GM12878 (cell line): Measurements from ENCODE around the gene PPM1J. TPM values are rescaled to one million over a fixed set of nuclear protein-coding genes. Genes with fewer than 3 reads are reported as not detected.

Experiments
- ATAC-seq: fragments of 200-7000 bp; cut with Tn5 transposase; 3 replicates; pipeline ENCODE4 v1.9.1; 2020; ENCODE audit warnings: mild to moderate bottlenecking, moderate library complexity
- BruUV-seq: library from RNA; stranded (reverse); fragments of 400-500 nt; replicated peaks from 2 replicates; lab custom pipeline; 2021; lab: Mats Ljungman, UMichigan
- CTCF ChIA-PET: fragments of 300-600 bp; sonication (Branson Sonifier 250); formaldehyde crosslinking; extraction: SDS; loops from one replicate; lab custom pipeline; 2021; ENCODE audit warnings: inconsistent platforms; lab: Yijun Ruan, JAX
- POLR2A ChIA-PET: fragments of 350-600 bp; formaldehyde crosslinking; extraction: SDS; loops from one replicate; lab custom pipeline; 2021; ENCODE audit warnings: inconsistent platforms; lab: Charles Lee
- RAD21 ChIA-PET: fragments of 300-600 bp; sonication (Branson Sonifier 250); formaldehyde crosslinking; loops from one replicate; lab custom pipeline; 2023; ENCODE audit warnings: antibody characterized with exemption; ENCODE audit not compliant: unreplicated experiment; lab: Charles Lee
- SMC1A ChIA-PET: fragments of 300-600 bp; sonication (Branson Sonifier 250); formaldehyde crosslinking; loops from one replicate; lab custom pipeline; 2023; ENCODE audit not compliant: unreplicated experiment, uncharacterized antibody; lab: Charles Lee
- DNase-seq: peaks from one replicate; pipeline ENCODE4 v3.0.0-alpha.2; 2011; ENCODE audit warnings: low read depth, low spot score
- FAIRE-seq: peaks from 3 replicates; lab custom pipeline; 2011; peaks lifted over from hg19 to GRCh38; lab: Jason Lieb, UNC
- H2AFZ ChIP-seq: 2 replicates; pipeline ENCODE4 v1.6.0; 2011; ENCODE audit warnings: low read depth, low read length, control low read depth; ENCODE audit not compliant: control insufficient read depth
- H3K27ac ChIP-seq: 2 replicates; pipeline ENCODE4 v1.5.1; 2011; ENCODE audit warnings: control low read depth; ENCODE audit not compliant: control insufficient read depth, insufficient read depth
- H3K27me3 ChIP-seq, 2 experiments: replicated peaks in 1 of 2; 2 replicates each; pipeline versions ENCODE4 v1.6.0 to v1.6.1; 2011; ENCODE audit warnings: low read length in 1 of 2; ENCODE audit not compliant: control insufficient read depth in 2 of 2, insufficient read depth in 2 of 2
- H3K36me3 ChIP-seq, 2 experiments: 2 replicates each; pipeline ENCODE4 v1.5.1; 2011; ENCODE audit warnings: low read length in 1 of 2; ENCODE audit not compliant: control insufficient read depth in 2 of 2, insufficient read depth in 2 of 2
- H3K4me1 ChIP-seq: 2 replicates; pipeline ENCODE4 v1.6.1; 2011; ENCODE audit warnings: mild to moderate bottlenecking, low read length, moderate library complexity, mixed read lengths; ENCODE audit not compliant: control insufficient read depth, insufficient read depth
- H3K4me2 ChIP-seq: 2 replicates; pipeline ENCODE4 v1.6.0; 2011; ENCODE audit warnings: control low read depth; ENCODE audit not compliant: control insufficient read depth, insufficient read depth
- H3K4me3 ChIP-seq: fragments of 200-600 bp; sonication (generic); 2 replicates; pipeline ENCODE4 v1.5.1; 2016
- H3K79me2 ChIP-seq: 2 replicates; pipeline ENCODE4 v1.6.0; 2011; ENCODE audit warnings: low read length; ENCODE audit not compliant: control insufficient read depth, insufficient read depth
- H3K9ac ChIP-seq: 2 replicates; pipeline ENCODE4 v1.8.0; 2011; ENCODE audit warnings: low read length, control low read depth, mixed read lengths; ENCODE audit not compliant: control insufficient read depth, insufficient read depth
- H3K9me3 ChIP-seq: replicated peaks from 3 replicates; pipeline ENCODE4 v1.5.1; 2011; ENCODE audit warnings: mild to moderate bottlenecking, low read length; ENCODE audit not compliant: control insufficient read depth, insufficient read depth
- H4K20me1 ChIP-seq: 2 replicates; pipeline ENCODE4 v1.6.0; 2011; ENCODE audit not compliant: control insufficient read depth, insufficient read depth
- GATAD2B ChIP-seq: fragments of 450-650 bp; conservative IDR thresholded peaks from 2 replicates; pipeline ENCODE4 v1.6.1; 2017; ENCODE audit warnings: low read depth, mild to moderate bottlenecking, moderate library complexity
- KAT2A ChIP-seq: conservative IDR thresholded peaks from 2 replicates; pipeline ENCODE4 v1.6.1; 2011; ENCODE audit warnings: low read depth, low read length; ENCODE audit not compliant: control insufficient read depth
- MEF2A ChIP-seq: IDR thresholded peaks from 2 replicates; pipeline ENCODE4 v1.6.1; 2011; ENCODE audit warnings: low read depth, mild to moderate bottlenecking, low read length, moderate library complexity; ENCODE audit not compliant: insufficient read depth
- MYC ChIP-seq: IDR thresholded peaks from 2 replicates; pipeline ENCODE4 v1.6.1; 2011; ENCODE audit warnings: mild to moderate bottlenecking, low read length, moderate library complexity, inconsistent platforms; ENCODE audit not compliant: insufficient read depth, insufficient replicate concordance, insufficient read length, severe bottlenecking
- NFYA ChIP-seq: IDR thresholded peaks from 2 replicates; pipeline ENCODE4 v1.6.1; 2011; ENCODE audit warnings: low read depth, mild to moderate bottlenecking, low read length, improper control_type of control experiment, borderline replicate concordance
- POLR2A ChIP-seq: IDR thresholded peaks from 2 replicates; pipeline ENCODE4 v1.6.1; 2011; ENCODE audit warnings: low read depth, mild to moderate bottlenecking, low read length
- SMARCA5 ChIP-seq: fragments of 450-650 bp; IDR thresholded peaks from 2 replicates; pipeline ENCODE4 v1.6.1; 2017; ENCODE audit warnings: mild to moderate bottlenecking
- WGBS: methylation state at CpG from one replicate; pipeline ENCODE4 v1.1.6; 2016; ENCODE audit warnings: low lambda C conversion rate; ENCODE audit not compliant: insufficient replicate concordance, insufficient coverage; ENCODE audit errors: missing lambda C conversion rate; 5-methylcytosine and 5-hydroxymethylcytosine counted together
- in situ Hi-C: fragments of 300-500 bp; cut with MboI; formaldehyde crosslinking; loops from 9 replicates; pipeline ENCODE4 v1.14.3; 2018; ENCODE audit warnings: mixed read lengths
- intact Hi-C: fragments of 100-400 bp; cut with micrococcal nuclease; formaldehyde crosslinking; loops from one replicate; pipeline ENCODE4 v1.14.2; 2022; ENCODE audit not compliant: unreplicated experiment
- polyA plus RNA-seq, 11 experiments: library from polyadenylated mRNA; depleted of rRNA in 4 of 11; unstranded in 6 of 11; stranded (reverse) in 5 of 11; fragments of >200 nt; fragmentation: Nextera tagmentation in 4 of 11; fragmentation: Illumina TruSeq in 1 of 11; extraction: Ambion mirVana in 4 of 11; extraction: Trizol in 1 of 11; gene quantifications; 1 replicate in 1 of 11; 2 replicates in 10 of 11; pipeline versions ENCODE4 v1.2.1 to v1.2.3, GENCODE V29; 2011 to 2016; ENCODE audit warnings: inconsistent platforms in 2 of 11, missing spikeins in 2 of 11, low read depth in 1 of 11
- total RNA-seq, 4 experiments: library from RNA; depleted of rRNA in 3 of 4; stranded (reverse); fragments of >200 nt in 3 of 4; fragmentation: Illumina TruSeq in 1 of 4; extraction: Trizol in 1 of 4; gene quantifications; 2 replicates each; pipeline versions ENCODE4 v1.2.1 to v1.2.3, GENCODE V29; 2013 to 2021
- TF ChIP-seq, protein P1 (sequence below): fragments of 450-650 bp; IDR thresholded peaks from 2 replicates; pipeline ENCODE4 v1.6.1; 2017; ENCODE audit warnings: borderline replicate concordance
- TF ChIP-seq, protein P2 (sequence below): fragments of 150-350 bp; IDR thresholded peaks from 2 replicates; pipeline ENCODE4 v1.6.1; 2014; ENCODE audit warnings: mild to moderate bottlenecking, low read depth, low read length

PPM1J gene
- total and polyA plus RNA-seq, 10 of the 15 experiments (the other 5 are each of a cell fraction or from before 2014, with no cell fraction given): 0.07 to 1.8 (median 0.59) TPM; not detected in 1

- Histone ChIP-seq H3K27me3 (peaks cover 0 to 5% of the 10 kb centered on the region in 2 experiments; a peak in 2 of 4 replicates), H3K4me2 (no peak overlapping the region), H4K20me1 (no peaks in the 10 kb centered on the region), H3K36me3 (no peaks in the 10 kb centered on the region), H3K79me2 (no peaks in the 10 kb centered on the region), H3K9me3 (no peaks in the 10 kb centered on the region), H3K4me3 (no peak overlapping the region), H2AFZ (no peak overlapping the region), H3K4me1 (no peaks in the 10 kb centered on the region), H3K27ac (no peak overlapping the region), H3K9ac (no peak overlapping the region)
- ATAC-seq: no peak
- SMC1A ChIA-PET: no interaction called here
- TF ChIP-seq MYC (no peak), POLR2A (no peak), SMARCA5 (no peak), MEF2A (no peak), GATAD2B (no peak), KAT2A (no peak), NFYA (no peak)
- TF ChIP-seq, protein P1, sequence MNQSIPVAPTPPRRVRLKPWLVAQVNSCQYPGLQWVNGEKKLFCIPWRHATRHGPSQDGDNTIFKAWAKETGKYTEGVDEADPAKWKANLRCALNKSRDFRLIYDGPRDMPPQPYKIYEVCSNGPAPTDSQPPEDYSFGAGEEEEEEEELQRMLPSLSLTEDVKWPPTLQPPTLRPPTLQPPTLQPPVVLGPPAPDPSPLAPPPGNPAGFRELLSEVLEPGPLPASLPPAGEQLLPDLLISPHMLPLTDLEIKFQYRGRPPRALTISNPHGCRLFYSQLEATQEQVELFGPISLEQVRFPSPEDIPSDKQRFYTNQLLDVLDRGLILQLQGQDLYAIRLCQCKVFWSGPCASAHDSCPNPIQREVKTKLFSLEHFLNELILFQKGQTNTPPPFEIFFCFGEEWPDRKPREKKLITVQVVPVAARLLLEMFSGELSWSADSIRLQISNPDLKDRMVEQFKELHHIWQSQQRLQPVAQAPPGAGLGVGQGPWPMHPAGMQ: no peak
- TF ChIP-seq, protein P2, sequence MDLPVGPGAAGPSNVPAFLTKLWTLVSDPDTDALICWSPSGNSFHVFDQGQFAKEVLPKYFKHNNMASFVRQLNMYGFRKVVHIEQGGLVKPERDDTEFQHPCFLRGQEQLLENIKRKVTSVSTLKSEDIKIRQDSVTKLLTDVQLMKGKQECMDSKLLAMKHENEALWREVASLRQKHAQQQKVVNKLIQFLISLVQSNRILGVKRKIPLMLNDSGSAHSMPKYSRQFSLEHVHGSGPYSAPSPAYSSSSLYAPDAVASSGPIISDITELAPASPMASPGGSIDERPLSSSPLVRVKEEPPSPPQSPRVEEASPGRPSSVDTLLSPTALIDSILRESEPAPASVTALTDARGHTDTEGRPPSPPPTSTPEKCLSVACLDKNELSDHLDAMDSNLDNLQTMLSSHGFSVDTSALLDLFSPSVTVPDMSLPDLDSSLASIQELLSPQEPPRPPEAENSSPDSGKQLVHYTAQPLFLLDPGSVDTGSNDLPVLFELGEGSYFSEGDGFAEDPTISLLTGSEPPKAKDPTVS: no peak
- CTCF ChIA-PET: interaction anchor here (0.5 kb wide), 1 partner anchor 1543 kb away, joined by 4 read pairs; no protein-coding TSS in a partner anchor
- intact Hi-C loops (no loop called here), in situ Hi-C loops (no loop called here)
- RAD21 ChIA-PET: no interaction called here
- no peak for DNase-seq
- BruUV-seq: no TSS peak
- POLR2A ChIA-PET: no interaction called here
- 82% methylated on average over 12 of the region's 12 CpGs for WGBS
- FAIRE-seq: no peak
Measured at GRCh38 chr1:112748396-112748795, 33.3 kb upstream of the PPM1J start.
